IPS DF 4.7 (cell line): ENCODE results near the gene ACCS.
A peak's percentile ranks its signal among the peaks of the same experiment; 100 is the strongest.

ENCODE experiments used
- DNase-seq: peaks from one replicate; pipeline ENCODE4 v3.0.0-alpha.2; 2013; ENCODE audit warnings: low spot score; ENCODE audit errors: extremely low read depth

The ACCS gene

DNA sequence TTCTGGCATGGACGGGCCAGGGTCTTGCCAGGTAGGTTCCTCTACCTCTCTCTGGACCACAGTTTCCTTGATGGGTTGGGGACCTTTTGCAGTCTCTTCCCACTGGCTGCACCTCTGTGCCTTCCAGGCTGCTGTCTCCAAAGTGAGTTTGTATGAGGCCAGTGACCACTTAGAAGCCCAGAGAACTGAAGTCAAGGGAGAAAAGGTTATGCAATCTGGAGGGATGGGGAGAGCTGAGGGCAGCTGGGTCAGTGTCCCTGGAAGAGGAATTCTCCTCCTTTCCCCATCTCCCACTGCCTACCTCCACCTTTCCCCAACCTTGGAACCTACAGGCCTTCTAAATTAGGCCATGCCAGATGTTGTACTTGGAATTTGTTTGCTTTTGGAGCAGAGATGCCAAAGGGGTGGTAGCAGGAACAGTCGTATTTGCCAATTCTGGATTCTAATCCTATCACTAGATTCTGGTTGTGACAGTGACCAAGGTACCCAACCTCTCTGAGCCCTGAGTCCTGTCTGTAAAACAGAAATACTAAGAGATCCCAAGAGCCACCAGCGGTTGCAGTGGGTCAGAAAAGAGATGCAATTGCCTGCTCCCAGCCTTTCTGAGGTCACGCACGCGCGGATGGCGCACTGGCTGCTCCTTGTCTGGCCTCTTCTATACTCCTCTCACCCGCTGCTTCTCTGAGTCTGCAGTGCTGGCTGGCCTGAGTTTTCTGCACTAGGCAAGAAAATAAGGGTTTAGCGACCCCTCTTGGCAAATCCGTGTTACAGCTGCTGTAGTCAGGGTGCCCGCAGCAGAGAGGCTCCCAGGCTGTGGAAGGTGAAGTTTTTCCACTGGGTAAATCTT is 29.0 kb upstream of the ACCS start:
- DNase-seq, result peak; percentile 56

DNA sequence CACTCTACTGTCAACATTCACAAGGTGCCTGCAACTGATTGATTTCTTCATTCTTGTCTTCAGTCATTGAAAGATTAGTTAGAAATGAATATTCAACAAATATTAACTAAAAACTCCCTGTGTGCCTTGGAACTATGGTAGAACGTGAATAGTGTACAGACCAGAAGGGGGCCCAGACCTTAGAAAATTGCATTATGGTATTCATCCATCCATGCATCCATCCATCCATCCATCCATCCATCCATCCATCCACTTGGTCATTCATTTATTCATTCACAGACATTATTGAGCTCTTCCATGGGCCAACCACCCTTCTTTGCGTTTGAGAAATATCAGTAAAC is 28.4 kb upstream of the ACCS start:
- DNase-seq, result no peak

DNA sequence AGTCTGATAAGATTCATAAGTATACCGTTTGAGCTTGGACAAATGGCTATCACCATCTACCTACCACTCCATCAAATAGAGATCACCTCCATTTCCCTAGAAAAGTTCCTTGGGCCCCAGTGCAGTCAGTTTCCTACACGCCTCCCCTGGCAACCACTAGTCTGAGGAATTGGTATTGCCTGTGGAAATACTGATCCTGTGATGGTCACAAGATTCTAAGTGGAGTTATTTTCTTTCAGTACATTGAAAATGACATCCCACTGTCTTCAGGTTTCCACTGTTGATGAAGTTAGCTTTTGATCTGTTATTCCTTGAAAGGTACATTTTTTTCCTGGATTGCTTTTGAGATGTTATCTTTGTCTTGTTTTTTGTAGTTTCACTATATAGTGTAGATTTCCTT is 22.9 kb upstream of the ACCS start:
- DNase-seq, result no peak

DNA sequence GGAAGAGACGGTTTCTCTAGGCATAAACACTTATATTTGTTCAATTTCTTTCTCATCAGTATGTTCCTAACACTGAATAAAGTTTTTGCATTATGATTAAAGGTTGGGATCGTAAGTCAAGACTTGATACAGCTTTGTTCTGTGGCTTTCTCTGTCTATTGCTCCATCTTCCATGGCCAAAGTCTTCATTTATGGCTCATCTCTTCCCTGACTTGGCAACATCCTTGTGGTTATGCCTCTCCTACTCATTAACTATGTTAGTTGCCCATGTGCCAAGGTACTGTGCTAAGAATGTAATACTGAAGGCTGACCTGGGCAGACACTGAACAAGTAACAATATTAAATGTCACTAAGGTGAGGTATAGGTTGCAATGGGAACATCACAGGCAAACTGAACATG is 19.9 kb upstream of the ACCS start:
- no peak for DNase-seq

DNA sequence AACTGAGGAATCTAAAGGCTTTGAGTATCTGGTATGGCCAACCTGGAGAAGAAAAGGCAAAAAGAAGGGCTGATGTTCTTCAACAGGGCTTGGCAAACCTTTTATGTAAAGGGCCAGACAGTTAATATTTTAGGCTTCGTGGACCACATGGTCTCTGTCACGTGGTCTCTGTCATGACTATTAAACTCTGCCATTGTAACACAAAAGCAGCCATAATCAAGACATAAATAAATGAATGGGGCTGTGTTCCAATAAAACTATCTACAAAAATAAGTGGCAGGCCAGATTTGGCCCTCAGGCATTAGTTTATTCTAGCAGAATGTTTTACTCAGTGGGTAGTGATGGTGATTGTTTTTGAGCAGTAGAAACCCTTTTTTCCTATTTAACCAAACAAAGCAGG is 18.8 kb upstream of the ACCS start:
- no peak for DNase-seq

DNA sequence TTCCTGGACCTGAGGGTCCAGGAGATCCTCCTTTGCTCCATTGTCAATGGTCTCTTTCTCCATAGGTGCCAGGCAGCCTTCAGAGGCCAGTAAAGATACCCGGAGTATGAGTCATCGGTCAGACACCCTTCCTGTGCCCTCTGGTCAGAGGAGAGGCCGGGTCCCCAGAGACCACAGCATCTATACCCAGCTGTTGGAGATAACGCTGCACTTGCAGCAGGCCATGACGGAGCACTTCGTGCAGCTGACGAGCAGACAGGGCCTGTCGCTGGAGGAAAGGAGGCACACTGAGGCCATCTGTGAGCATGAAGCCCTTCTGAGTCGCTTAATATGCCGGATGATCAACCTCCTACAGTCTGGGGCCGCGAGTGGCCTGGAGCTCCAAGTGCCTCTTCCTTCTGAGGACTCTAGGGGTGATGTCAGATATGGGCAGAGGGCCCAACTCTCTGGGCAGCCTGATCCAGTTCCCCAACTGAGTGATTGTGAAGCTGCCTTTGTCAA is 18.1 kb upstream of the ACCS start, which contains the start of gene ACCSL:
Gene ACCSL (plus strand): TSS at position 51 of the 501 bp plus-strand sequence. CDS start 56 bp downstream, at position 107.
- no peak for DNase-seq

DNA sequence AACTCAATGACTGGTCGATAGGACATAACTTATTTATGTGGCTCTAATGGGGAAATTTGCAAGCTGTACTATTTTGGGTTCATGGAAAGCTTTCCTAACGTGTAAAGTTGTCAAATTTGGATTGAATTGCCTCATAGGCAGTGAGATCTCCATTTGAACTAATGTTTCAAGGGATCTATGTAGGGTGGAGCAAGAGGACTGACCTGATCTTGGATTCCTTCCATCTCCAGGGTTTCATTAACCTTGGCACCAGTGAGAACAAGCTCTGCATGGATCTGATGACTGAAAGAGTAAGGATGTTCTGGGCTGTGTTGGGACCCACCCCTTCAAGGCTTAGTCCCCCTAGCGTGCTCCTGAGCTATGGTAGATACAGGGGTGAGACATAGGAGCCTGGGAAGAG is 16.2 kb upstream of the ACCS start:
- DNase-seq, result no peak

DNA sequence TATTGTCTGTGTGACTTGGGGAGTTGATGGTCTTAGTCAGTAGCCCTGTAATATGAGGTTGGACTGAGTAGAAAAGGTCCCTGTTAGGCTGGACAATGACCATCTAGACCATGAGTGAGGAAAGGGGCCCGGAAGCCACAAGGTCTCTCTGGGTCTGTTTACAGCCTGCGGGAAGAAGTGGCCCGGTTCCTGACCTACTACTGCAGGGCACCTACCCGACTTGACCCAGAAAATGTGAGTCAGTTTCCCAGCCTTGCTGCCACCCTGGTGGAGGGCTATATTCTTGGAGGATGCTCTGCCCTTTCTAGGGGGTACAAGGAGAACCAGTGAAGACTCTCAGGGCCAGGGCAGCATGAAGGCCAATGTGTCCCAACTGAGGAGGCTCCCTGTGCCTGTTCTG is 14.9 kb upstream of the ACCS start:
- no peak for DNase-seq

DNA sequence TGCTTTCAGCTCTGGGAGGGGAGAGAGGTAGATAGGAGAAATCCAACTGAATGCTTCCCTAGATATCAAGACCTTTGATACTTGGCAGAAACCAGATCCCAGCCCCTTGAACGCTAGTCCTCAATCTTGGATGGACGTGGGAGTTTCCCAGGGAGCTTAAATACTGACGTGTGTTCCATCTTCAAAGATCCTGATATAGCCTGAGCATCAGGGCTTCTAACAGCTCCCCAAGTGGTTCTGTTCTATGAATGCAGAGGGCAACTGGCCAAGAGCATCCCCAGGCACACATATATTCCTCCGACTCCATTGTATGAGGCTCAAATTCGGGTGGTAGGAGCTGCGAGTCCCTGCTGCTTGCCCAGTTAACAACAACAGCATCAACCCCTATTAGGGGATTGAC is 8.7 kb upstream of the ACCS start:
- DNase-seq, result no peak

DNA sequence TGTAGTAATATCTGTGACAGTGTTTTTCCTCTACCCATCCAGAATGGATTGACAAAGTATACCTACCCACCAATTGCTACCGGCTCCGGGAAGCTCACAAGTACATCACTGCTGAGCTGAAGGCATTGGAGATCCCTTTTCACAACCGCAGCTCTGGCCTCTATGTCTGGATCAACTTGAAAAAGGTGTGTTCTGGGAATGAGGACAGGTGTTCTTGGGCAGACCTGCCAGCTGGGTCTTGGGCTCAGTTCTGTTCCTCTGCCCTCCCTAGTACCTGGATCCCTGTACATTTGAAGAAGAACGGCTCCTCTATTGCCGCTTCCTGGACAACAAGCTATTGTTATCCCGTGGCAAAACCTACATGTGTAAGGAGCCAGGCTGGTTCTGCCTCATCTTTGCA is 7.8 kb upstream of the ACCS start:
- DNase-seq, result no peak

DNA sequence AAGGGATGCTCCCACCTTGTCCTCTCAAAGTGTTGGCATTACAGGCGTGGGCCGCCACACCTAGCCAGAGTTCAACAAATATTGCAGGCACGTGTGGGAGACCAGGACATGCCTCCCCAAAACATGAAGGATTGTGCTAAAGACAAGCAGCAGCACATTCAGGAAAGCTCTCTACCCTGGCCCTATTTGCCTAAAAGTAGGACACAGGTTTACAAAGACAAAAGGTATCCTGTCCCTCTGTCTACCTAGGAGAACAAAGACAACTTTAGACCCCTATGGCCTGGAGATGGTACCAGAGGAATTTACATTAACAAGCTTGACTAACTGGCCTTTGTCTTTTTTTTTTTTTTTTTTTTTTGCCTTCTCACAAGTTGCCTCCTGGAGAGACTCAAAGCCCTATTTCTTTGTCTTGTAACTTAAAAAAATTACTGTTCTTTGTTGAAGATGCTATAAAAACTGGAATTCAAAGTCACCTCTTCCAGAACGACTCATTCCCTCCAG is 859 bp upstream of the ACCS start:
- peak; percentile 58 for DNase-seq

DNA sequence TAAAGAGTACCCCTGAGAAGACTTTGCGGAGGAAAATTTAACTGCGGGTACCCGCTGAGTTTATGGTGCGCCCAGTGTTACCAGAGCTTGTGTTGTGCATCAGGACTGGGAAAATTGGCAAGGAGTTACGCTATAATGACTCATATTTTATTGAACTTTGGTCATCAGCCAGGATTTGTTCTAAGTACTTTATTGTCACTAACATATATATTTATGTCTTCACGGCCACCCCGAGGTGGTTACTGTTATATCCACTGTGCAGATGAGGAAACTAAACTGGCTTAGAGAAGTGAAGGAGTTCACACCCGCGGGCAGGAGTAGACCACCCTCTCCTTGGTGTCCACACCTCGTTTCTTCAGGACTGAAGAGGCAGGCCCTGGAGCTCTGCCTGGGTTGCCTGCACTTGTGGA is 667 bp downstream of the ACCS start:
- no peak for DNase-seq

DNA sequence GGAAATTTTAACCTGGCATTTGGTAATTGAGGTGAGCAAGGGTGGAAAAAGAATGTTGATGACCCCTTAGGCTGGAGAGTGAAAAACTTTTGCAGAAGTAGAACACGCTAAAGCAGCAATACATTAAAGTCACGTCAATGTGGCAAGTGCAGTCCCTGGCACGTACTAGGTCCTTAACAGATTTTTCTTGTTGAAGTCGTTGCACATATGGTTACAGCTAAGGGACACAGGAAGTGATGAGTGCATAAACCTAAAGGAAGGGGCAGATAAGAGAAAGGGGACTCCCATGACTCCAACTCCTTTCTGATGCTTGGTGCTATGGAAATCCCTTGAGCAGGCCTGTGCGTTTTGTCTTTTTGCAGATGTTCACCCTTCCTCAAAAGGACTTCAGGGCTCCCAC is 1.2 kb downstream of the ACCS start:
- no peak for DNase-seq

DNA sequence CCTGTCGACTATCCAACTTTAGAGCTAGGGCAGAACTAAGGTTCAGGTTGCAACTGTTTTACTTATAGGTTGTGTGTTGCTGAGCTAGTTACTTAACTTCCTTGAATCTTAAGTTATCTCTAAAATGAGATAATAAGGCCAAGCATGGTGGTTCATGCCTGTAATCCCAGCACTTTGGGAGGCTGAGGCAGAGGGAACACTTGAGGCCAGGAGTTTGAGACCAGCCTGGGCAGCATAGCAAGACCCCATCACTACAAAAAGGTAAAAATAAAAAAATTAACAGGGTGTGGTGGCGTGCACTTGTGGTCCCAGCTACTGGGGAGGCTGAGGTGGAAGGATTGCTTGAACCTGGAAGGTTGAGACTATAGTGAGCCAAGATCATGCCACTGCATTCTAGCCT is 2.1 kb downstream of the ACCS start:
- DNase-seq, result no peak

DNA sequence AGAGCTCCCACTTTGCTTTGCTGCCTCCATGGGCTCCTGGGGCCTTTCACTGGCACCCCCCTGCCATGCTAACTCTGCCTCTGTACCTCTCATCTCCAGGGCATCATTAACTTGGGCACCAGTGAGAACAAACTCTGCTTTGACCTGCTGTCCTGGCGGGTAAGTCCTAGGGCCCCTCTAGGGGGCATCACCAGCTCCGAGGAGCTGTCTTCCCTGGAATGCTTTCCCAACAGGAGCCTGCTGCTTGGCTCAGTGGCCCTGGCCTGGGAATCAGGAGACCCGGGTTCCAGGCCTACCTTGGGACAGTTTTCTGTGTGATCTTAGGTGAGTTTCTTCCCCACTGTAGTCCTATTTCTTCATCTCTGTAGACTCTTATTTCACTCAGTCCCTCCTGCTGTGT is 5.1 kb downstream of the ACCS start:
- DNase-seq, result no peak

DNA sequence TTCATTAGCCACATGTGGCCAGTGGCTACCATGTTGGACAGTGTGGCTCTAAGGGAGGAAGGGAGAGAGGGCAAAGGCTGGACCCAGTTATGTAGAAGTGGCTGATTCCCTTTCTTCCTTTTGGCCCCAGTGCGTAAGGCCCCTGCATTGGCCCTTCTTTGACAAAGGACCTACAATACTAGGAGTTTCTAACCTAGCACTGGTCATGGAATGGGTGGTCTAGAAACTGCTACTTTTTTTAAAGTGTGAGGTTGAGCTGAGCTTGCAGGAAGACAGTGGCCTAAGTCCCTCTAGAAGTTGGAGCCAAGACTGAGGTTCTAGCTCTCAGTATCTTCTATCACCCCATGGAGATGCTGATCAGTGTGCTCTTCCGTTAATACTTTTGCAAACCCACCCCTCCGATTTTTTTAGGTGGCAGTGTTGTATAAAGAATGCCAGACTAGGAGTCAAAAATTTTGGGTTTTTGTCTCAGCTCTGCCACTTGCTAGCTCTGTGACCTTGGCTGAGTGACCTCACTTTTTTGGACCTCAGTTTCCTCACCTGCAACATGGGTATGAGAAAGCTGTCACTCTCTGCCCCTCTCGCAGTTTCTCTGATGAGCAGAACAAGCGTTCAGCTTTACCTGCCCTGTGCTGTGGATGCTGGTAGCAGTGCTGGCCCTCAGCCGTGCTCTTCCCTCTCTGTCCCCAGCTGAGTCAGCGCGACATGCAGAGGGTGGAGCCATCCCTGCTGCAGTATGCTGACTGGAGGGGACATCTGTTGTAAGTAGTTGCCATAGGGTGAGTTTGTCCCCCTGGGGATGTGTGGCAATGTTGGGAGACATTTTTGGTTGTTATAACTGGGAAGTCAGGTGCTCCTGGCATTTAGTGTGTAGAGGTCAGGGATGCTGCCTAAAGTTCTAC is 6.9 kb downstream of the ACCS start:
- no peak for DNase-seq

DNA sequence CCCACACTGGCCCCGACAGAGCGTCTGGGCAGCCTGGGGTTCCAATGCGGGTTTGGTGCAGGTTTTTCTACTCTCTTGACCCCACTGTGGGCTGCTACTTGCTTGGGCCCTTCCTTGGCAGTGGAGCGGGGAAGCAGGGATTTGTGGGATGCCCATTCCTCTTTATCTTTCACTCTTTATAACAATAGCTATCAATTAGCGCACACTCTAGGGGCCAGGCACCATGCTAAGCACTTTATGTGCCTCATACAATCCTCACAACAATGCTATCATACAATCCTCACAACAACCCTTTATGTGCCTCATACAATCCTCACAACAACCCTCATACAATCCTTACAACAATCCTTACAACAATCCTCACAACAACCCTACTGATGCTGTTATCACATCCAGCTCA is 12.7 kb downstream of the ACCS start:
- DNase-seq, result no peak

DNA sequence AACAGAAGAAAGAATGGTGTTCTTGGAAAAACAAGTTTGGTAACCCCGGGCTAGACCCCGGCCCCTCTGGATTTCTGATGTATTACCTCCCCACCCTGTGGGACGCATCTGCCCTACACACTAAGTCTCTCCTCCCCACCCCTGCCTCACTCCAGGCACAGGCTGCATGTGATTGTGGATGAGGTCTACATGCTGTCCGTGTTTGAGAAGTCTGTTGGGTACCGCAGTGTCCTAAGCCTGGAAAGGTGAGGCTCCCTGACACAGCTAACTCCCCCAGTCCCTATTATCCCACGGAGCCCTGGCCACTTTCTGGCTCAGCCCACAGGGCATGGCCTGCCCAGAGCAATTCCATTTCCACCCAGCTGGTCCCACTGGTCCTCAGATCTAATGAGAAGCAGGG is 13.3 kb downstream of the ACCS start:
- no peak for DNase-seq

DNA sequence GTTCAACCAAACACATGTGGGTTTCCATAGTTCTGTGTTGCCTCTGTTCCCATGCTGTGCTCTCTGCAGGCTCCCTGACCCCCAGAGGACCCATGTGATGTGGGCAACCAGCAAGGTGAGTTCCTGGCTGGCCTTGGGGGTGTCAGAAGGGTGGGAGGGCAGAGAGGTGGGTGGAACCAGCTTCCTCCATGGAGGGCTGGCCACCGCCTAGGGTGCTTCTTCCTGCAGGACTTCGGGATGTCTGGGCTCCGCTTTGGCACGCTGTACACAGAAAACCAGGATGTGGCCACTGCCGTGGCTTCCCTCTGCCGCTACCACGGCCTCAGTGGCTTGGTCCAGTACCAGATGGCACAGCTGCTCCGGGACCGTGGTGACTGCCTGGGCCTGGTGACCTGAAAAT is 14.9 kb downstream of the ACCS start:
- DNase-seq, result no peak

DNA sequence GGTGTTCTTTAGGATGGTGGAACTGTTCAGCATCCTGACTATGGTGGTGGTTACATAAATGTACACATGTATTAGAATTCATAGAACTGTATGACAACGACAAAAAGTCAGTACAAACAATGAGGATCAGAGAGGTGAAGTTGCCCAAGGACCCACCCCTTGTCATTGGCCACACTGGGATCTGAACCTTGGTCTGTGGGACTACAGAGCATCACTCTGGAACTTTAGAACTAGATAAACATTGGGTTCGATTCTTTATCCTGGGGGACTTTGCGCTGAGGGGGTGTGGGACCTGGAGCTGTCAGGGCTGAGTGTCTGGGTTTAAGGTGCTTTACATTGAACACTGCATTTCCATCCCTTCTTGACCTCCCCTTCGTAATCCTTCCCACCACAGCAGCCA is 16.6 kb downstream of the ACCS start:
- DNase-seq, result no peak

DNA sequence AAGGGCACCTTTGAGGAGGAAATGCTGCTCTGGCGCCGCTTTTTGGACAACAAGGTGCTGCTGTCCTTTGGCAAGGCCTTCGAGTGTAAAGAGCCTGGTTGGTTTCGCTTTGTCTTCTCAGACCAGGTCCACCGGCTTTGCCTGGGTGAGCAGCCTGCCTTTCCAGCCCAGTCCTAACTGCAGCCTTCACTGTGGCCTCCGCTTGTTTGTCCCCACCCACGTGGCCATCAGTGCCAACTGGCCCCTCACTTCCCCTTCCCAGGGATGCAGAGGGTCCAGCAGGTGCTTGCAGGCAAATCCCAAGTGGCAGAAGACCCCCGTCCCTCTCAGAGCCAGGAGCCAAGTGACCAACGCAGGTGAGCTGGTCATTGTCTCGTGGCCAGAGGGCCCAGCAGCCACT is 17.4 kb downstream of the ACCS start:
- no peak for DNase-seq

DNA sequence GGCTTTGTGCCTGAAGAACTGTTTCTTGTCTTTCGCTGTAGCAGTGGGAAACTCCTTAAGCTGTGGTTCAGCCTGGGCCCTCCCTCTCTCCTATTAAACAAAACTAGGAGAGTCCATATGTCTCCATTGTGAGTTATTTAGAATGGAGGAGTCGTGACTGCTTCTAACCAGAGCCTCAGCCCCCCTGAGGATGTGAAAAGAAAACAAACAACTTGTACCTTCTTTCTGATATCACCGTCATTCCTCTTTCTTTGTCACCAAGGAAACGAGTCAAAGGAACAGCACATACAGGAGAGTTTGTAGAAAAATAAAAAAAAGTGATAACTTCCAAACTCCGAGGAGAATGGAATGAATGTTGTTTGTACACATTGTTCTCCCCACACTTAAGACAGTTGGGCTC is 17.8 kb downstream of the ACCS start:
- DNase-seq, result no peak
